IMR-90 (cell line): ENCODE results near the gene WNT16. TPM values are rescaled to one million over a fixed set of nuclear protein-coding genes. Genes with fewer than 3 reads are reported as not detected.

Experiments used
- ATAC-seq: fragments of 200-7000 bp; cut with Tn5 transposase; 2 replicates; pipeline ENCODE4 v1.9.1; 2020; ENCODE audit warnings: low read depth, mild to moderate bottlenecking, moderate library complexity
- BruUV-seq: library from RNA; stranded (reverse); fragments of 400-500 nt; replicated peaks from 2 replicates; lab custom pipeline; 2021; lab: Mats Ljungman, UMichigan
- CTCF ChIA-PET: fragments of 300-600 bp; formaldehyde crosslinking; extraction: SDS; loops from one replicate; lab custom pipeline; 2021; ENCODE audit warnings: antibody characterized with exemption; lab: Yijun Ruan, JAX
- POLR2A ChIA-PET: fragments of 300-600 bp; sonication (Branson Sonifier 250); formaldehyde crosslinking; loops from one replicate; lab custom pipeline; 2022; ENCODE audit warnings: antibody characterized with exemption; ENCODE audit not compliant: unreplicated experiment; lab: Charles Lee
- DNase-seq: peaks from one replicate; pipeline ENCODE4 v3.0.0; 2013
- H2AFZ ChIP-seq: replicated peaks from 2 replicates; pipeline ENCODE3; 2013; ENCODE audit warnings: low read length, mild to moderate bottlenecking; ENCODE audit not compliant: poor library complexity
- H2AK5ac ChIP-seq: 2 replicates; pipeline ENCODE4 v1.6.1; 2013; ENCODE audit warnings: low read depth, low read length, inconsistent platforms
- H2AK9ac ChIP-seq: replicated peaks from 2 replicates; pipeline ENCODE3; 2013; ENCODE audit warnings: mild to moderate bottlenecking, low read depth, low read length, moderate library complexity; ENCODE audit not compliant: poor library complexity
- H2BK120ac ChIP-seq: 2 replicates; pipeline ENCODE4 v1.6.1; 2013; ENCODE audit warnings: low read depth, low read length, inconsistent platforms
- H2BK15ac ChIP-seq: 3 replicates; pipeline ENCODE4 v1.6.1; 2013; ENCODE audit warnings: low read depth, low read length, inconsistent platforms
- H2BK20ac ChIP-seq: 2 replicates; pipeline ENCODE4 v1.6.1; 2013; ENCODE audit warnings: low read depth, mild to moderate bottlenecking, inconsistent platforms, low read length, moderate library complexity
- H2BK5ac ChIP-seq: 2 replicates; pipeline ENCODE4 v1.6.1; 2013; ENCODE audit warnings: mild to moderate bottlenecking, low read depth, low read length, inconsistent platforms; ENCODE audit not compliant: poor library complexity, severe bottlenecking
- H3K14ac ChIP-seq: replicated peaks from 2 replicates; pipeline ENCODE4 v1.6.1; 2013; ENCODE audit warnings: low read depth, low read length, inconsistent platforms
- H3K18ac ChIP-seq: 2 replicates; pipeline ENCODE4 v1.6.1; 2013; ENCODE audit warnings: low read depth, low read length, control low read depth
- H3K23ac ChIP-seq: 2 replicates; pipeline ENCODE4 v1.6.1; 2013; ENCODE audit warnings: low read depth, low read length, inconsistent platforms
- H3K27ac ChIP-seq: 2 replicates; pipeline ENCODE4 v1.5.1; 2013; ENCODE audit warnings: mild to moderate bottlenecking, control low read depth, low read length; ENCODE audit not compliant: insufficient read depth
- H3K27me3 ChIP-seq: 2 replicates; pipeline ENCODE4 v1.6.1; 2013; ENCODE audit warnings: low read length; ENCODE audit not compliant: control insufficient read depth, insufficient read depth
- H3K36me3 ChIP-seq: 2 replicates; pipeline ENCODE4 v1.6.1; 2013; ENCODE audit warnings: low read length, mixed read lengths; ENCODE audit not compliant: control insufficient read depth, insufficient read depth
- H3K4ac ChIP-seq: 2 replicates; pipeline ENCODE4 v1.6.1; 2013; ENCODE audit warnings: low read depth, low read length, inconsistent platforms
- H3K4me1 ChIP-seq: 2 replicates; pipeline ENCODE4 v1.6.1; 2013; ENCODE audit warnings: low read length, mixed read lengths; ENCODE audit not compliant: control insufficient read depth, insufficient read depth
- H3K4me2 ChIP-seq: 2 replicates; pipeline ENCODE4 v1.6.1; 2013; ENCODE audit warnings: low read depth, mild to moderate bottlenecking, control low read depth, low read length, moderate library complexity
- H3K4me3 ChIP-seq: 2 replicates; pipeline ENCODE4 v1.5.1; 2013; ENCODE audit warnings: low read depth, mild to moderate bottlenecking, control low read depth, low read length, moderate library complexity; ENCODE audit not compliant: insufficient read depth
- H3K56ac ChIP-seq: 2 replicates; pipeline ENCODE4 v1.6.1; 2013; ENCODE audit warnings: low read length, inconsistent platforms; ENCODE audit not compliant: insufficient read depth; ENCODE audit errors: extremely low read depth
- H3K79me1 ChIP-seq, 2 experiments: 2 replicates each; pipeline ENCODE4 v1.6.1; 2013; ENCODE audit warnings: low read length in 2 of 2, inconsistent platforms in 1 of 2, low read depth in 1 of 2
- H3K9ac ChIP-seq: 2 replicates; pipeline ENCODE4 v1.6.1; 2013; ENCODE audit warnings: low read depth, low read length, control low read depth
- H3K9me1 ChIP-seq: 2 replicates; pipeline ENCODE4 v1.6.1; 2013; ENCODE audit warnings: low read length, inconsistent platforms; ENCODE audit not compliant: insufficient read depth
- H3K9me3 ChIP-seq: 2 replicates; pipeline ENCODE4 v1.6.1; 2013; ENCODE audit warnings: low read length; ENCODE audit not compliant: control insufficient read depth, insufficient read depth
- H4K20me1 ChIP-seq: 2 replicates; pipeline ENCODE4 v1.6.1; 2013; ENCODE audit warnings: low read length, inconsistent platforms; ENCODE audit not compliant: insufficient read depth
- H4K5ac ChIP-seq: 2 replicates; pipeline ENCODE4 v1.6.1; 2013; ENCODE audit warnings: mild to moderate bottlenecking, low read depth, low read length, control low read depth
- H4K8ac ChIP-seq, 2 experiments: 2 replicates each; pipeline ENCODE4 v1.6.1; 2013; ENCODE audit warnings: low read depth in 2 of 2, low read length in 2 of 2, control low read depth in 1 of 2, inconsistent platforms in 1 of 2
- H4K91ac ChIP-seq: 2 replicates; pipeline ENCODE4 v1.6.1; 2013; ENCODE audit warnings: low read depth, low read length, inconsistent platforms; ENCODE audit not compliant: insufficient read depth
- BHLHE40 ChIP-seq: fragments of 150-350 bp; IDR thresholded peaks from 2 replicates; pipeline ENCODE4 v1.6.1; 2016; ENCODE audit warnings: mild to moderate bottlenecking, low read depth, low read length
- CEBPB ChIP-seq: IDR thresholded peaks from 2 replicates; pipeline ENCODE4 v1.6.1; 2012; ENCODE audit warnings: low read depth, low read length, improper control_type of control experiment
- CHD1 ChIP-seq: IDR thresholded peaks from 2 replicates; pipeline ENCODE4 v1.6.1; 2012; ENCODE audit warnings: low read depth, low read length, improper control_type of control experiment
- CTCF ChIP-seq: conservative IDR thresholded peaks from 2 replicates; pipeline ENCODE4 v1.5.1; 2012; ENCODE audit warnings: mild to moderate bottlenecking, low read depth, low read length, improper control_type of control experiment
- ELK1 ChIP-seq: fragments of 150-350 bp; IDR thresholded peaks from 2 replicates; pipeline ENCODE4 v1.6.1; 2016; ENCODE audit warnings: low read depth, mild to moderate bottlenecking, low read length, moderate library complexity, borderline replicate concordance
- FOS ChIP-seq: fragments of 150-350 bp; IDR thresholded peaks from 2 replicates; pipeline ENCODE4 v1.6.1; 2016; ENCODE audit warnings: low read depth, low read length
- MAZ ChIP-seq: IDR thresholded peaks from 2 replicates; pipeline ENCODE4 v1.6.1; 2012; ENCODE audit warnings: low read depth, mild to moderate bottlenecking, low read length, improper control_type of control experiment, moderate library complexity, borderline replicate concordance
- NFE2L2 ChIP-seq: fragments of 150-350 bp; IDR thresholded peaks from 2 replicates; pipeline ENCODE4 v1.6.1; 2016; ENCODE audit warnings: low read depth, mild to moderate bottlenecking, low read length
- WGBS, 2 experiments: methylation state at CpG; one replicate each; pipeline versions ENCODE4 v1.1.5 to v1.1.7; 2013; ENCODE audit warnings: missing lambda C conversion rate in 2 of 2; ENCODE audit not compliant: insufficient read length in 1 of 2; ENCODE audit errors: extremely low coverage in 2 of 2; 5-methylcytosine and 5-hydroxymethylcytosine counted together
- dilution Hi-C: fragments of 300-500 bp; cut with HindIII; formaldehyde crosslinking; loops from one replicate; pipeline ENCODE4 v1.14.3; 2018; ENCODE audit warnings: low sequenced_read_pairs; ENCODE audit not compliant: unreplicated experiment
- in situ Hi-C: fragments of 300-500 bp; cut with MboI; formaldehyde crosslinking; loops from 3 replicates; pipeline ENCODE4 v1.14.3; 2019; ENCODE audit warnings: low sequenced_read_pairs, inconsistent platforms, mixed read lengths
- intact Hi-C: fragments of 100-400 bp; cut with micrococcal nuclease; formaldehyde crosslinking; loops from 2 replicates; pipeline ENCODE4 v1.10.0; 2022
- polyA plus RNA-seq, 3 experiments: library from polyadenylated mRNA; depleted of rRNA; stranded (reverse); fragments of >200 nt; gene quantifications; 2 replicates each; pipeline ENCODE4 v1.2.3, GENCODE V29; 2012; ENCODE audit warnings: low replicate concordance in 1 of 3
- total RNA-seq: library from RNA; depleted of rRNA; stranded (reverse); fragments of >200 nt; gene quantifications from 2 replicates; pipeline ENCODE4 v1.2.3, GENCODE V29; 2012

Gene WNT16
- total and polyA plus RNA-seq, 2 of the 4 experiments (the other 2 are of a cell fraction): 0.68 to 1.1 TPM

GRCh38 chr7:121372376-121373010 is 43.7 kb downstream of the WNT16 start:
- no peak overlapping the region for H2BK15ac ChIP-seq
- no peak overlapping the region for H2BK20ac ChIP-seq
- H3K4me2 ChIP-seq: no peak overlapping the region
- no peak for TF ChIP-seq BHLHE40
- no peak for TF ChIP-seq ELK1
- no peak for TF ChIP-seq CHD1
- TF ChIP-seq NFE2L2: no peak
- no peak for TF ChIP-seq FOS
- TF ChIP-seq MAZ: no peak
- TF ChIP-seq CTCF: no peak
- no peak for TF ChIP-seq CEBPB
- H2AK9ac ChIP-seq: no peak overlapping the region
- peaks cover 11% of the 10 kb centered on the region; the same call in 1 of the 2 replicates for H3K36me3 ChIP-seq
- H4K5ac ChIP-seq: no peak overlapping the region
- no peak overlapping the region for H3K4me3 ChIP-seq
- no peak overlapping the region for H3K4ac ChIP-seq
- no peak overlapping the region for H4K8ac ChIP-seq
- ATAC-seq (no peak), DNase-seq (peak; percentile 6)
- dilution Hi-C loops (loop anchor here (25.0 kb wide), 1 partner anchor 190 kb away; no protein-coding TSS in a partner anchor), intact Hi-C loops (no loop called here), in situ Hi-C loops (no loop called here)
- no peaks in the 10 kb centered on the region for H3K27me3 ChIP-seq
- peaks cover 5% of the 10 kb centered on the region for H3K4me1 ChIP-seq
- H3K23ac ChIP-seq: no peak overlapping the region
- no peak overlapping the region for H2BK120ac ChIP-seq
- no peak overlapping the region for H3K9ac ChIP-seq
- WGBS, 2 experiments: no CpG with 5 or more reads among the region's 2 CpGs
- no peak overlapping the region for H2AK5ac ChIP-seq
- H3K56ac ChIP-seq: no peak overlapping the region
- H2BK5ac ChIP-seq: peak overlapping the region; percentile 37
- no peak overlapping the region for H3K18ac ChIP-seq
- no peaks in the 10 kb centered on the region for H4K20me1 ChIP-seq
- no peak overlapping the region for H2AFZ ChIP-seq
- CTCF ChIA-PET: interaction anchor here (1.1 kb wide), 1 partner anchor 175 kb away, joined by 4 read pairs; no protein-coding TSS in a partner anchor
- H3K9me3 ChIP-seq: no peaks in the 10 kb centered on the region
- POLR2A ChIA-PET: no interaction called here
- BruUV-seq: no TSS peak
- H3K9me1 ChIP-seq: no peaks in the 10 kb centered on the region
- H3K79me1 ChIP-seq: peaks cover 0 to 4% of the 10 kb centered on the region in 2 experiments; a peak in 1 of 4 replicates
- H3K27ac ChIP-seq: no peak overlapping the region
- H4K91ac ChIP-seq: no peak overlapping the region
- no peak overlapping the region for H3K14ac ChIP-seq
